CD14-positive monocyte (primary cell): ENCODE data around the gene ADAMTSL1. TPM values are rescaled to one million over a fixed set of nuclear protein-coding genes. Genes with fewer than 3 reads are reported as not detected.

Experiments used
- DNase-seq, 3 donors: peaks; one replicate each; pipeline ENCODE4 v3.0.0-alpha.2; 2011 to 2022
- H2AFZ ChIP-seq: 2 replicates; pipeline ENCODE4 v1.6.0; 2012; ENCODE audit warnings: mild to moderate bottlenecking, low read depth, low read length, inconsistent platforms; ENCODE audit not compliant: insufficient read depth, poor library complexity, severe bottlenecking
- H3K27ac ChIP-seq, 2 donors: 1 replicate in 1 of 2; 2 replicates in 1 of 2; pipeline ENCODE4 v1.5.1; 2012 to 2013; ENCODE audit warnings: low read length in 2 of 2, control low read depth in 1 of 2, inconsistent platforms in 1 of 2, low read depth in 1 of 2, mild to moderate bottlenecking in 1 of 2
- H3K27me3 ChIP-seq, 2 donors: one replicate each; pipeline versions ENCODE4 v1.6.0 to v1.6.1; 2011 to 2013; ENCODE audit warnings: low read length in 2 of 2; ENCODE audit not compliant: control insufficient read depth in 2 of 2, insufficient read depth in 2 of 2
- H3K36me3 ChIP-seq, 2 donors: replicated peaks in 1 of 2; 1 replicate in 1 of 2; 2 replicates in 1 of 2; pipeline versions ENCODE4 v1.5.1 to v1.6.1; 2012 to 2013; ENCODE audit warnings: low read length in 2 of 2, control low read depth in 1 of 2, inconsistent platforms in 1 of 2, mild to moderate bottlenecking in 1 of 2; ENCODE audit not compliant: insufficient read depth in 2 of 2, control insufficient read depth in 1 of 2
- H3K4me1 ChIP-seq, 2 donors: 1 replicate in 1 of 2; 2 replicates in 1 of 2; pipeline versions ENCODE4 v1.5.1 to v1.6.1; 2012 to 2013; ENCODE audit warnings: low read length in 2 of 2, control low read depth in 1 of 2, inconsistent platforms in 1 of 2, mild to moderate bottlenecking in 1 of 2, moderate library complexity in 1 of 2; ENCODE audit not compliant: insufficient read depth in 2 of 2, control insufficient read depth in 1 of 2
- H3K4me2 ChIP-seq: replicated peaks from 2 replicates; pipeline ENCODE3; 2012; ENCODE audit warnings: low read length, moderate library complexity, mild to moderate bottlenecking; ENCODE audit not compliant: poor library complexity, severe bottlenecking; ENCODE audit errors: extremely low read depth
- H3K4me3 ChIP-seq, 3 experiments: fragments of 200-600 bp in 1 of 3; sonication (generic) in 1 of 3; replicated peaks in 1 of 3; 1 replicate in 2 of 3; 2 replicates in 1 of 3; pipeline ENCODE4 v1.5.1; 2011 to 2013; ENCODE audit warnings: low read length in 3 of 3, mild to moderate bottlenecking in 3 of 3, control low read depth in 2 of 3, low read depth in 2 of 3, inconsistent platforms in 1 of 3, moderate library complexity in 1 of 3
- H3K79me2 ChIP-seq: 2 replicates; pipeline ENCODE4 v1.6.0; 2012; ENCODE audit warnings: mild to moderate bottlenecking, control low read depth, inconsistent platforms, low read length, moderate library complexity; ENCODE audit not compliant: insufficient read depth
- H3K9ac ChIP-seq: 2 replicates; pipeline ENCODE4 v1.6.0; 2017; ENCODE audit warnings: low read length, mild to moderate bottlenecking; ENCODE audit not compliant: insufficient read depth, poor library complexity, severe bottlenecking
- H3K9me3 ChIP-seq, 2 donors: replicated peaks in 1 of 2; 1 replicate in 1 of 2; 2 replicates in 1 of 2; pipeline versions ENCODE4 v1.5.1 to v1.6.1; 2012 to 2013; ENCODE audit warnings: low read length in 2 of 2, control low read depth in 1 of 2; ENCODE audit not compliant: control insufficient read depth in 1 of 2, insufficient read depth in 1 of 2
- H4K20me1 ChIP-seq: 2 replicates; pipeline ENCODE4 v1.6.0; 2012; ENCODE audit warnings: mild to moderate bottlenecking, low read length, control low read depth, moderate library complexity; ENCODE audit not compliant: insufficient read depth
- H3K27ac Mint-ChIP-seq, 7 donors: one replicate each; pipeline ENCODE4 v1.8.0; 2020; ENCODE audit warnings: mild to moderate bottlenecking in 7 of 7, mixed read lengths in 7 of 7, moderate library complexity in 6 of 7, inconsistent platforms in 2 of 7
- H3K27me3 Mint-ChIP-seq, 3 donors: one replicate each; pipeline ENCODE4 v1.8.0; 2021 to 2022; ENCODE audit warnings: low read depth in 3 of 3, mild to moderate bottlenecking in 3 of 3, mixed read lengths in 3 of 3, moderate library complexity in 3 of 3, inconsistent platforms in 1 of 3
- H3K36me3 Mint-ChIP-seq, 2 donors: one replicate each; pipeline ENCODE4 v1.8.0; 2020; ENCODE audit warnings: mixed read lengths in 2 of 2, inconsistent platforms in 1 of 2, mild to moderate bottlenecking in 1 of 2
- H3K4me1 Mint-ChIP-seq: one replicate; pipeline ENCODE4 v1.8.0; 2020; ENCODE audit warnings: mild to moderate bottlenecking, mixed read lengths
- H3K4me3 Mint-ChIP-seq, 2 donors: one replicate each; pipeline ENCODE4 v1.8.0; 2020; ENCODE audit warnings: mild to moderate bottlenecking in 2 of 2, mixed read lengths in 2 of 2, moderate library complexity in 1 of 2
- H3K9me3 Mint-ChIP-seq, 7 donors: one replicate each; pipeline ENCODE4 v1.8.0; 2020 to 2022; ENCODE audit warnings: mixed read lengths in 7 of 7, mild to moderate bottlenecking in 6 of 7, moderate library complexity in 6 of 7, inconsistent platforms in 2 of 7
- WGBS: methylation state at CpG from one replicate; pipeline ENCODE4 v1.1.5; 2013; ENCODE audit warnings: missing lambda C conversion rate; ENCODE audit not compliant: insufficient coverage; 5-methylcytosine and 5-hydroxymethylcytosine counted together
- intact Hi-C, 2 donors: fragments of 100-400 bp; cut with micrococcal nuclease; formaldehyde crosslinking; loops; one replicate each; pipeline versions ENCODE4 v1.15.0 to v1.15.1; 2023
- polyA plus RNA-seq, 3 donors: library from polyadenylated mRNA; depleted of rRNA in 1 of 3; unstranded in 2 of 3; stranded (reverse) in 1 of 3; fragments of 300-500 nt in 2 of 3; fragments of >200 nt in 1 of 3; fragmentation: Illumina TruSeq in 2 of 3; gene quantifications; 1 replicate in 2 of 3; 2 replicates in 1 of 3; pipeline ENCODE4 v1.2.3, GENCODE V29; 2012 to 2021
- TF ChIP-seq, protein P1 (sequence below): fragments of 200-600 bp; IDR thresholded peaks from one replicate; pipeline ENCODE4 v1.8.0; 2022; ENCODE audit warnings: antibody characterized with exemption, mild to moderate bottlenecking

Gene ADAMTSL1
- polyA plus RNA-seq, 3 donors: not detected

DNA sequence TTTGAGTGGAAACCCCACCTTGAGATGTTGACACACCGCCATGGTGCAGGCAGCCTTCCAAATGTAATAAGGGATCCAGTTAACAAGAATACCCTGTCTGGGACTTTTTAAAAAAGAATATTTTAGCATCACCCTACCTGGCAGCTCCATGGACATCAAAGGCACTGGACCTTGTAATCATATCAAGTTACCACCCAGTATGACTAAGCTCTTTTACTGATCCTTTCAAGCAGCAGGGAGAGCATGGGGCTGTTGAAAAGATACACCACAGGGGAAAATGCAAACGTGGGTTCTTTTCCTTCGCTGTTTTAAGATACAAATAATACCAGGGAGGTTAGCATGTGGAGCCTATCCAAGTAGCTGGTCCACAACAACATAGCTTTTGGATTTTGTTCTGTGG, 347.8 kb downstream of the ADAMTSL1 start:
- H3K27me3 ChIP-seq: no peaks in the 10 kb centered on the region

DNA sequence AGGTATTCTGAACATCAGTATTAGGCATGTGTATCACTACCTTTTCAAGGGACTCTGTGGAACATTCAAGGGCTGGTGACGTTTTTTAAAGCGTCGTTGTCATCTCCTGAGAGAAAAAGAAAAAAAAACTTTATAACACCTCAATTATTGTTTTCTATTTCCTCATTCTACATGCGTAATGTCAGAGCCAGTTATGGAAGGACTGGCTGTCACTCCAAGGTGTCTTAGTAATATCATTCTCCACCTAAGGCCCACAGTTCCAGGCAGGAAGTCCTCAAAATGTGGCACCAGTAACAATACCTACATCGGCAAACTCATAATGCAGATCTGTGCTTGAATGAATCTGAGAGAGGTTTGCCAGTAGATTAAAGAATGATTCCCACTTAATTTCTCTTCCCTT, 348.9 kb downstream of the ADAMTSL1 start:
- TF ChIP-seq, protein P1, sequence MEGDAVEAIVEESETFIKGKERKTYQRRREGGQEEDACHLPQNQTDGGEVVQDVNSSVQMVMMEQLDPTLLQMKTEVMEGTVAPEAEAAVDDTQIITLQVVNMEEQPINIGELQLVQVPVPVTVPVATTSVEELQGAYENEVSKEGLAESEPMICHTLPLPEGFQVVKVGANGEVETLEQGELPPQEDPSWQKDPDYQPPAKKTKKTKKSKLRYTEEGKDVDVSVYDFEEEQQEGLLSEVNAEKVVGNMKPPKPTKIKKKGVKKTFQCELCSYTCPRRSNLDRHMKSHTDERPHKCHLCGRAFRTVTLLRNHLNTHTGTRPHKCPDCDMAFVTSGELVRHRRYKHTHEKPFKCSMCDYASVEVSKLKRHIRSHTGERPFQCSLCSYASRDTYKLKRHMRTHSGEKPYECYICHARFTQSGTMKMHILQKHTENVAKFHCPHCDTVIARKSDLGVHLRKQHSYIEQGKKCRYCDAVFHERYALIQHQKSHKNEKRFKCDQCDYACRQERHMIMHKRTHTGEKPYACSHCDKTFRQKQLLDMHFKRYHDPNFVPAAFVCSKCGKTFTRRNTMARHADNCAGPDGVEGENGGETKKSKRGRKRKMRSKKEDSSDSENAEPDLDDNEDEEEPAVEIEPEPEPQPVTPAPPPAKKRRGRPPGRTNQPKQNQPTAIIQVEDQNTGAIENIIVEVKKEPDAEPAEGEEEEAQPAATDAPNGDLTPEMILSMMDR: no peak
- no peak overlapping the region for H3K4me2 ChIP-seq
- Mint-ChIP-seq H3K4me3 (no peak overlapping the region), H3K36me3 (no peaks in the 10 kb centered on the region), H3K27ac (no peak overlapping the region), H3K27me3 (peaks cover 1 to 4% (median 2%) of the 10 kb centered on the region in 3 donors), H3K4me1 (no peaks in the 10 kb centered on the region), H3K9me3 (peaks cover 0 to 4% (median under 1%) of the 10 kb centered on the region in 7 donors)
- no peak for DNase-seq
- no peaks in the 10 kb centered on the region for H3K27me3 ChIP-seq
- H3K27ac ChIP-seq: no peak overlapping the region
- no peaks in the 10 kb centered on the region for H3K9me3 ChIP-seq
- no peaks in the 10 kb centered on the region for H3K79me2 ChIP-seq
- no peak overlapping the region for H2AFZ ChIP-seq
- H4K20me1 ChIP-seq: no peaks in the 10 kb centered on the region
- no peaks in the 10 kb centered on the region for H3K36me3 ChIP-seq
- H3K9ac ChIP-seq: no peak overlapping the region
- H3K4me3 ChIP-seq: no peak overlapping the region
- H3K4me1 ChIP-seq: no peaks in the 10 kb centered on the region
- intact Hi-C loops: no loop called here
- WGBS: 94% methylated on average over 3 of the region's 5 CpGs

More for the DNA sequence above, 347.8 kb downstream of the ADAMTSL1 start:
- Mint-ChIP-seq H3K36me3 (no peaks in the 10 kb centered on the region), H3K9me3 (peaks cover 0 to 4% (median 1%) of the 10 kb centered on the region in 7 donors), H3K27ac (no peak overlapping the region), H3K4me1 (no peaks in the 10 kb centered on the region), H3K4me3 (no peak overlapping the region), H3K27me3 (peaks cover 1 to 4% (median 2%) of the 10 kb centered on the region in 3 donors)
- Histone ChIP-seq H3K4me1 (no peaks in the 10 kb centered on the region), H3K79me2 (no peaks in the 10 kb centered on the region), H4K20me1 (no peaks in the 10 kb centered on the region), H3K9ac (no peak overlapping the region), H3K4me2 (no peak overlapping the region), H3K36me3 (no peaks in the 10 kb centered on the region), H3K9me3 (no peaks in the 10 kb centered on the region), H3K27ac (no peak overlapping the region), H2AFZ (no peak overlapping the region), H3K4me3 (no peak overlapping the region)
- intact Hi-C loops: no loop called here
- TF ChIP-seq, protein P1: no peak
- WGBS: 75% methylated on average over 3 of the region's 3 CpGs
- no peak for DNase-seq
